NCI-H446 treated with DMSO at 0.1 percent for 48 hours (cell line): ENCODE data around the gene DISC1.
A peak's percentile ranks its signal among the peaks of the same experiment; 100 is the strongest.
"Not testable (repeated sequence)": the region's sequence is repeated elsewhere in the genome, so short reads cannot be mapped to it uniquely, and the experiment has no call there.

Experiments used
- DNase-seq: peaks from one replicate; lab custom pipeline; 2025; lab: John Stamatoyannopoulos, UW

DISC1 gene

GRCh38 chr1:231731268-231731667, 104.7 kb downstream of the DISC1 start:
- DNase-seq = no peak

- DNase-seq = no peak
These were observed 106.5 kb downstream of the DISC1 start for GRCh38 chr1:231733063-231733462.

GRCh38 chr1:231733672-231734071, 107.1 kb downstream of the DISC1 start:
- no peak for DNase-seq

GRCh38 chr1:231734417-231734816, 107.8 kb downstream of the DISC1 start:
- no peak for DNase-seq

- no peak for DNase-seq
These were observed 108.8 kb downstream of the DISC1 start for GRCh38 chr1:231735411-231735810.

- DNase-seq = no peak
These were observed 109.4 kb downstream of the DISC1 start for GRCh38 chr1:231735941-231736340.

- no peak for DNase-seq
These were observed 109.9 kb downstream of the DISC1 start for GRCh38 chr1:231736464-231736863.

GRCh38 chr1:231738554-231738953, 112.0 kb downstream of the DISC1 start:
- DNase-seq = no peak

GRCh38 chr1:231743966-231744365, 117.4 kb downstream of the DISC1 start:
- no peak for DNase-seq

GRCh38 chr1:231748760-231749415, 122.3 kb downstream of the DISC1 start:
- peak; percentile 26 for DNase-seq

GRCh38 chr1:231750296-231750695, 123.7 kb downstream of the DISC1 start:
- no peak for DNase-seq

- no peak for DNase-seq
These were observed 124.3 kb downstream of the DISC1 start for GRCh38 chr1:231750818-231751362.

- no peak for DNase-seq
These were observed 124.8 kb downstream of the DISC1 start for GRCh38 chr1:231751415-231751814.

- no peak for DNase-seq
These were observed 126.7 kb downstream of the DISC1 start for GRCh38 chr1:231753313-231753712.

- no peak for DNase-seq
These were observed 130.5 kb downstream of the DISC1 start for GRCh38 chr1:231757101-231757404.

- no peak for DNase-seq
These were observed 131.2 kb downstream of the DISC1 start for GRCh38 chr1:231757759-231758158.

GRCh38 chr1:231761252-231761651, 134.7 kb downstream of the DISC1 start:
- no peak for DNase-seq

GRCh38 chr1:231761747-231762541, 135.4 kb downstream of the DISC1 start:
- DNase-seq = no peak

GRCh38 chr1:231763456-231763855, 136.9 kb downstream of the DISC1 start:
- no peak for DNase-seq

GRCh38 chr1:231765825-231766224, 139.2 kb downstream of the DISC1 start:
- not testable (repeated sequence) for DNase-seq

GRCh38 chr1:231767471-231767870, 140.9 kb downstream of the DISC1 start:
- no peak for DNase-seq

- no peak for DNase-seq
These were observed 141.8 kb downstream of the DISC1 start for GRCh38 chr1:231768416-231768815.

- DNase-seq = peak; percentile 82
These were observed 144.1 kb downstream of the DISC1 start for GRCh38 chr1:231770506-231771175.
